Endometrium (tissue), 2 donors: Measurements from ENCODE around the gene TMEM72.

Source experiments
- FAIRE-seq: peaks from 2 replicates; lab custom pipeline; 2012; peaks lifted over from hg19 to GRCh38; lab: Jason Lieb, UNC
- donor health status: control.
- donor health status: control.

TMEM72 gene

GRCh38 chr10:44955413-44956070 lies 44.4 kb downstream of the TMEM72 start:
- no peak for FAIRE-seq

GRCh38 chr10:44956226-44956625 lies 45.1 kb downstream of the TMEM72 start:
- no peak for FAIRE-seq

GRCh38 chr10:44956717-44957706 lies 45.9 kb downstream of the TMEM72 start:
- FAIRE-seq = no peak

GRCh38 chr10:44958196-44958897 lies 47.2 kb downstream of the TMEM72 start:
- FAIRE-seq = no peak

- FAIRE-seq = no peak
These were observed 47.7 kb downstream of the TMEM72 start for GRCh38 chr10:44958898-44959246.

GRCh38 chr10:44959247-44960087 lies 48.3 kb downstream of the TMEM72 start, which contains the start of gene RASSF4:
Gene RASSF4 (plus strand): TSS chr10:44959802. CDS start chr10:44970203, 10,401 bp downstream.
- no peak for FAIRE-seq

- FAIRE-seq = no peak
These were observed 48.9 kb downstream of the TMEM72 start for GRCh38 chr10:44960088-44960460.

GRCh38 chr10:44960482-44961229 lies 49.5 kb downstream of the TMEM72 start:
- FAIRE-seq = no peak

GRCh38 chr10:44961230-44961571 lies 50.1 kb downstream of the TMEM72 start:
- no peak for FAIRE-seq

- FAIRE-seq = no peak
These were observed 51.0 kb downstream of the TMEM72 start for GRCh38 chr10:44961931-44962750.

GRCh38 chr10:44962870-44963738 lies 52.0 kb downstream of the TMEM72 start:
- FAIRE-seq = no peak

GRCh38 chr10:44963772-44964633 lies 52.9 kb downstream of the TMEM72 start:
- no peak for FAIRE-seq

GRCh38 chr10:44965104-44965503 lies 54.0 kb downstream of the TMEM72 start:
- no peak for FAIRE-seq

- FAIRE-seq = no peak
These were observed 54.5 kb downstream of the TMEM72 start for GRCh38 chr10:44965651-44966097.

GRCh38 chr10:44966129-44966815 lies 55.1 kb downstream of the TMEM72 start:
- FAIRE-seq = no peak

- no peak for FAIRE-seq
These were observed 55.8 kb downstream of the TMEM72 start for GRCh38 chr10:44966816-44967509.

- FAIRE-seq = no peak
These were observed 56.5 kb downstream of the TMEM72 start for GRCh38 chr10:44967616-44968015.
